H9 (cell line): Measurements from ENCODE around the gene FILIP1. TPM values are rescaled to one million over a fixed set of nuclear protein-coding genes. Genes with fewer than 3 reads are reported as not detected.

ENCODE experiments used
- DNase-seq: peaks from one replicate; pipeline ENCODE4 v3.0.0-alpha.2; 2017
- H2AFZ ChIP-seq: one replicate; pipeline ENCODE4 v1.6.1; 2013; ENCODE audit warnings: mild to moderate bottlenecking, low read length, control low read depth, moderate library complexity
- H2AK5ac ChIP-seq: 2 replicates; pipeline ENCODE4 v1.6.1; 2013; ENCODE audit warnings: low read length, control low read depth, mixed read lengths; ENCODE audit not compliant: insufficient read length
- H2BK120ac ChIP-seq: one replicate; pipeline ENCODE4 v1.6.1; 2013; ENCODE audit warnings: low read depth, mild to moderate bottlenecking, low read length, control low read depth, inconsistent platforms; ENCODE audit not compliant: poor library complexity, severe bottlenecking
- H2BK12ac ChIP-seq: 2 replicates; pipeline ENCODE4 v1.6.1; 2013; ENCODE audit warnings: low read length, control low read depth, mixed read lengths, low read depth; ENCODE audit not compliant: insufficient read length
- H2BK15ac ChIP-seq: 2 replicates; pipeline ENCODE4 v1.6.1; 2013; ENCODE audit warnings: low read depth, low read length, control low read depth
- H2BK20ac ChIP-seq: one replicate; pipeline ENCODE4 v1.6.1; 2013; ENCODE audit warnings: low read depth, mild to moderate bottlenecking, low read length, control low read depth, inconsistent platforms; ENCODE audit not compliant: poor library complexity, severe bottlenecking
- H2BK5ac ChIP-seq: 2 replicates; pipeline ENCODE4 v1.6.1; 2013; ENCODE audit warnings: low read length, control low read depth, mixed read lengths; ENCODE audit not compliant: insufficient read length
- H3K14ac ChIP-seq: 2 replicates; pipeline ENCODE4 v1.6.1; 2013; ENCODE audit warnings: low read length, control low read depth; ENCODE audit not compliant: insufficient read depth
- H3K18ac ChIP-seq: 2 replicates; pipeline ENCODE4 v1.6.1; 2013; ENCODE audit warnings: low read depth, mild to moderate bottlenecking, mixed read lengths, low read length, control low read depth; ENCODE audit not compliant: insufficient read length
- H3K23ac ChIP-seq: 2 replicates; pipeline ENCODE4 v1.6.1; 2013; ENCODE audit warnings: low read length, control low read depth, mixed read lengths, low read depth; ENCODE audit not compliant: insufficient read length
- H3K23me2 ChIP-seq: 2 replicates; pipeline ENCODE4 v1.6.1; 2013; ENCODE audit warnings: low read depth, mild to moderate bottlenecking, mixed read lengths, low read length, control low read depth; ENCODE audit not compliant: insufficient read length, poor library complexity, severe bottlenecking
- H3K27ac ChIP-seq: 2 replicates; pipeline ENCODE4 v1.5.1; 2013; ENCODE audit warnings: low read length, control low read depth, mixed read lengths, low read depth; ENCODE audit not compliant: insufficient read length
- H3K27me3 ChIP-seq: 2 replicates; pipeline ENCODE4 v1.6.1; 2013; ENCODE audit warnings: low read length, control low read depth, inconsistent platforms; ENCODE audit not compliant: insufficient read depth
- H3K4ac ChIP-seq: 2 replicates; pipeline ENCODE4 v1.6.1; 2013; ENCODE audit warnings: low read depth, mild to moderate bottlenecking, control low read depth, inconsistent platforms, low read length, moderate library complexity
- H3K4me1 ChIP-seq: 2 replicates; pipeline ENCODE4 v1.6.1; 2013; ENCODE audit warnings: low read length, control low read depth, inconsistent platforms; ENCODE audit not compliant: insufficient read depth
- H3K4me2 ChIP-seq: 2 replicates; pipeline ENCODE4 v1.6.1; 2013; ENCODE audit warnings: low read length, control low read depth, mixed read lengths; ENCODE audit not compliant: insufficient read length, insufficient read depth
- H3K56ac ChIP-seq: 2 replicates; pipeline ENCODE4 v1.6.1; 2013; ENCODE audit warnings: low read depth, mild to moderate bottlenecking, mixed read lengths, low read length, control low read depth; ENCODE audit not compliant: insufficient read length
- H3K79me1 ChIP-seq: 2 replicates; pipeline ENCODE4 v1.6.1; 2013; ENCODE audit warnings: low read depth, mild to moderate bottlenecking, moderate library complexity, low read length, control low read depth, inconsistent platforms; ENCODE audit not compliant: insufficient read depth, poor library complexity, severe bottlenecking
- H3K79me2 ChIP-seq: 2 replicates; pipeline ENCODE4 v1.6.1; 2013; ENCODE audit warnings: low read length, control low read depth, inconsistent platforms; ENCODE audit not compliant: insufficient read depth
- H3K9ac ChIP-seq: 2 replicates; pipeline ENCODE4 v1.6.1; 2013; ENCODE audit warnings: low read length, control low read depth, mixed read lengths; ENCODE audit not compliant: insufficient read length; ENCODE audit errors: extremely low read depth
- H3K9me3 ChIP-seq: one replicate; pipeline ENCODE4 v1.6.1; 2013; ENCODE audit warnings: low read depth, low read length, inconsistent platforms; ENCODE audit not compliant: control insufficient read depth
- H3T11ph ChIP-seq: one replicate; pipeline ENCODE4 v1.6.1; 2013; ENCODE audit warnings: mild to moderate bottlenecking, low read length, control low read depth, inconsistent platforms
- H4K20me1 ChIP-seq: one replicate; pipeline ENCODE4 v1.6.1; 2013; ENCODE audit not compliant: control insufficient read depth, insufficient read length, insufficient read depth
- H4K5ac ChIP-seq: 2 replicates; pipeline ENCODE4 v1.6.1; 2013; ENCODE audit warnings: low read depth, mild to moderate bottlenecking, mixed read lengths, low read length, control low read depth; ENCODE audit not compliant: insufficient read length
- H4K8ac ChIP-seq: replicated peaks from 2 replicates; pipeline ENCODE4 v1.6.1; 2013; ENCODE audit warnings: low read length, control low read depth, mixed read lengths, low read depth; ENCODE audit not compliant: insufficient read length
- H4K91ac ChIP-seq: 2 replicates; pipeline ENCODE4 v1.6.1; 2013; ENCODE audit warnings: low read depth, mild to moderate bottlenecking, moderate library complexity, mixed read lengths, low read length, control low read depth; ENCODE audit not compliant: insufficient read length
- H3K27ac Mint-ChIP-seq, 3 experiments: 2 replicates in 2 of 3; 3 replicates in 1 of 3; pipeline ENCODE4 v1.8.0; 2020 to 2021; ENCODE audit warnings: mixed read lengths in 3 of 3, mild to moderate bottlenecking in 1 of 3, moderate library complexity in 1 of 3
- H3K27me3 Mint-ChIP-seq: 2 replicates; pipeline ENCODE4 v1.8.0; 2021; ENCODE audit warnings: low read depth, mild to moderate bottlenecking, moderate library complexity, mixed read lengths
- H3K36me3 Mint-ChIP-seq, 3 experiments: 2 replicates in 2 of 3; 3 replicates in 1 of 3; pipeline ENCODE4 v1.8.0; 2020 to 2021; ENCODE audit warnings: low read depth in 3 of 3, mixed read lengths in 3 of 3; ENCODE audit not compliant: insufficient read depth in 1 of 3
- H3K4me1 Mint-ChIP-seq, 2 experiments: 2 replicates each; pipeline ENCODE4 v1.8.0; 2020; ENCODE audit warnings: mixed read lengths in 2 of 2
- H3K4me3 Mint-ChIP-seq, 2 experiments: 2 replicates in 1 of 2; 3 replicates in 1 of 2; pipeline ENCODE4 v1.8.0; 2020 to 2021; ENCODE audit warnings: mild to moderate bottlenecking in 2 of 2, mixed read lengths in 2 of 2, moderate library complexity in 1 of 2
- H3K9me3 Mint-ChIP-seq, 2 experiments: 2 replicates in 1 of 2; 3 replicates in 1 of 2; pipeline ENCODE4 v1.8.0; 2020; ENCODE audit warnings: mild to moderate bottlenecking in 2 of 2, mixed read lengths in 2 of 2, moderate library complexity in 1 of 2
- CTCF ChIP-seq: fragments of 200-600 bp; sonication (generic); conservative IDR thresholded peaks from 3 replicates; pipeline ENCODE4 v1.8.0; 2021; ENCODE audit warnings: antibody characterized with exemption, mild to moderate bottlenecking
- total RNA-seq: library from RNA; stranded (reverse); gene quantifications from 2 replicates; pipeline ENCODE4 v1.2.1, GENCODE V29; 2021

FILIP1 gene
- total RNA-seq, 1 experiment from 2014 or later: 10.5 TPM

- Histone ChIP-seq H2AFZ (no peak overlapping the region), H4K5ac (no peak overlapping the region), H3K23ac (no peak overlapping the region), H3K27ac (no peak overlapping the region), H3K79me2 (peaks cover 35% of the 10 kb centered on the region; the same call in 1 of the 2 replicates), H4K20me1 (no peaks in the 10 kb centered on the region), H3K79me1 (peaks cover 9% of the 10 kb centered on the region), H2AK5ac (no peak overlapping the region), H3K27me3 (no peaks in the 10 kb centered on the region), H3K4me1 (peaks cover 18% of the 10 kb centered on the region; the same call in 1 of the 2 replicates), H2BK15ac (no peak overlapping the region), H3K14ac (no peak overlapping the region), H3K18ac (no peak overlapping the region), H3K9ac (no peak overlapping the region), H3K56ac (no peak overlapping the region), H3K4ac (no peak overlapping the region), H2BK20ac (no peak overlapping the region), H3K9me3 (peaks cover 7% of the 10 kb centered on the region), H3T11ph (no peak overlapping the region), H2BK12ac (no peak overlapping the region), H4K8ac (no peak overlapping the region), H3K4me2 (no peak overlapping the region), H2BK120ac (no peak overlapping the region), H2BK5ac (no peak overlapping the region), H4K91ac (no peak overlapping the region), H3K23me2 (no peaks in the 10 kb centered on the region)
- no peak for TF ChIP-seq CTCF
- Mint-ChIP-seq H3K4me3 (peak overlapping the region in 1 of 2 experiments; percentile 3; a peak in 1 of 5 replicates), H3K9me3 (peaks cover 0 to 13% of the 10 kb centered on the region in 2 experiments; a peak in 3 of 5 replicates), H3K36me3 (peaks cover 34 to 63% (median 49%) of the 10 kb centered on the region in 3 experiments), H3K4me1 (peaks cover 49 to 53% of the 10 kb centered on the region in 2 experiments), H3K27ac (peak overlapping the region in 1 of 3 experiments; percentile 37; a peak in 3 of 7 replicates), H3K27me3 (no peaks in the 10 kb centered on the region)
- no peak for DNase-seq
Measured at GRCh38 chr6:75275067-75275466, 218.5 kb downstream of the FILIP1 start.
